HUES48 (cell line): ENCODE results near the gene G6PC3.
A peak's percentile ranks its signal among the peaks of the same experiment; 100 is the strongest.

Experiments used
- H3K27ac ChIP-seq: one replicate; pipeline ENCODE4 v1.7.0; 2013; ENCODE audit warnings: low read depth, low read length, inconsistent platforms
- H3K27me3 ChIP-seq: 2 replicates; pipeline ENCODE4 v1.6.1; 2013; ENCODE audit warnings: mild to moderate bottlenecking, low read length; ENCODE audit not compliant: control insufficient read depth, insufficient read depth
- H3K36me3 ChIP-seq: 2 replicates; pipeline ENCODE4 v1.6.1; 2013; ENCODE audit warnings: low read length; ENCODE audit not compliant: control insufficient read depth, insufficient read depth
- H3K4me1 ChIP-seq: 2 replicates; pipeline ENCODE4 v1.6.1; 2013; ENCODE audit warnings: mild to moderate bottlenecking, low read length; ENCODE audit not compliant: control insufficient read depth, insufficient read depth
- H3K4me3 ChIP-seq: 2 replicates; pipeline ENCODE4 v1.5.1; 2013; ENCODE audit warnings: mild to moderate bottlenecking, low read depth, low read length
- H3K9ac ChIP-seq: 2 replicates; pipeline ENCODE4 v1.6.1; 2013; ENCODE audit warnings: mild to moderate bottlenecking, low read depth, low read length, moderate library complexity
- H3K9me3 ChIP-seq: 2 replicates; pipeline ENCODE4 v1.6.1; 2013; ENCODE audit warnings: low read length; ENCODE audit not compliant: control insufficient read depth, insufficient read depth

The G6PC3 gene

GRCh38 chr17:44062871-44063270 is 7.7 kb upstream of the G6PC3 start:
- Histone ChIP-seq H3K27me3 (no peaks in the 10 kb centered on the region), H3K36me3 (peaks cover 54% of the 10 kb centered on the region), H3K9me3 (no peaks in the 10 kb centered on the region), H3K9ac (no peak overlapping the region), H3K4me1 (no peaks in the 10 kb centered on the region), H3K4me3 (no peak overlapping the region), H3K27ac (no peak overlapping the region)

DNA sequence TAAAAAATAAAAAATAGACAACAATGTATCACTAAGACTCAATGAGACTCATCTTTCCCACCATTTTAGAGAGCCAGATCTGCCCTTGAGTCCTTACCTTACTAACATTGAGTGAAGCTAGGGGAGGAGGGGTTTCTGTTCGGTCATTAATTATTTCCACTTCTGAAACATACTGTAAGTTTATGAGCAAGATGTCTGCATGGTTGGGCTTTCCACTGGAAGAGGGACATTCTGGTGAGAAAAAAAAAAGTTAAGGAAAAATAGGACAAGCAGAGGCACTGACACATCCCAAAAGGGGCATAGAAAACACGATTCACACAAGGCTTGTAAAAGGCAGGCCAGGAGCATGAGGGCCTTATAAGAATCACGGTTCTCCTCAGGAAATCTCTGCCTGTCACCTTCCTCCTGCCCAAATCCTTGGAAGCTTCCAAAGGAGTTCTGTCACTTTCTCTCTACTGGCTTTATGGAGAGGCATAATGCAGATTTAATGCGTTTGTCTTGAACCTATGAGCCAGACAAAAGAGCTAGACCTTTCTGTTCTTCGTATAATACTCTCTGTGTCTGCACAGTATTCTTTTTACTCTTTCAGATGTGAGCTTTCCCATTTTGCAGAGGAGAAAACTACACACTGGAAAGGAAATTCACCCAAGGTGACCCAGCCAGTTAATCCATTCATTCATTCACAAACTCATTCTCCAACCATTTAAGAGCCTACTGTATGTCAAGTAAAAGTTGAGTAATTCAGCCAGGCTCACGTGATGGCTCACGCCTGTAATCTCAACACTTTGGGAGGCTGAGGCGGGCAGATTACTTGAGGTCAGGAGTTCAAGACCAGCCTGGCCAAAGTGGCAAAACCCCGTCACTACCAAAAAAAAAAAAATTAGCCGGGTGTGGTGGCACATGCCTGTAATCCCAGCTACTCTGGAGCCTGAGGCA is 6.6 kb upstream of the G6PC3 start:
- Histone ChIP-seq H3K9ac (no peak overlapping the region), H3K4me3 (no peak overlapping the region), H3K4me1 (no peaks in the 10 kb centered on the region), H3K36me3 (peaks cover 46% of the 10 kb centered on the region), H3K27ac (no peak overlapping the region), H3K9me3 (no peaks in the 10 kb centered on the region), H3K27me3 (no peaks in the 10 kb centered on the region)

DNA sequence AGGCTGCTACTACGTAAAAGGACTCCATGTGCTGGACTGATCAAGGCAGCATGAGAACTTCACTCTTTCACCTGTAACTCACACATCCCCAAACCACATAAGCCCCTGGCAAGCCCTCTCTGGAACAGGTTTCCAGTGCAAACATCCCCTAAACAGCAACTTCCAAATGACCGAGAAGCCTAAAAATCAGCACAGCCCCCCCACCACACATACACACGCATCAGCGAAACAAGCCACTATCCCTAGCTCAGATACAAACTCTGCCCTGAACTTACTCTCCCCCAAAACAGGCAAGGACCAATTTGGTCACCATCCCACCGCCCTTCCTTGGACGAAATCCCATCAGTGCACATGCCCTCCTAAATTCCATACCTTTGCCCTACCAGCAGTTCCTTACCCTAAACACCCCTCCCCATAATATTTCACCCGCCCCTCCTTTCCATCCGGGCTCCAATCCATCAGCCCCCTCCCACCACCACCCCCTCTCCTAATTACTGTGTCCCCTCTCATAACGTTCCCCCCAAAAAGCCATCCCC is 4.8 kb upstream of the G6PC3 start:
- Histone ChIP-seq H3K36me3 (peaks cover 31% of the 10 kb centered on the region), H3K27ac (peak overlapping the region; percentile 97), H3K9me3 (no peaks in the 10 kb centered on the region), H3K27me3 (no peaks in the 10 kb centered on the region), H3K4me3 (peak overlapping the region; percentile 80), H3K9ac (peak overlapping the region; percentile 97), H3K4me1 (0 out of 2 replicates have a peak, but pooled peaks cover 4% of the 10 kb centered on the region)

GRCh38 chr17:44066204-44066930 is 4.2 kb upstream of the G6PC3 start, which contains the start of gene LSM12:
Gene LSM12, minus strand, starts transcription at chr17:44066671. Its CDS starts 84 bp downstream, at chr17:44066587.
- no peaks in the 10 kb centered on the region for H3K9me3 ChIP-seq
- peak within 1 kb of the TSS; percentile 97 for H3K9ac ChIP-seq
- H3K27ac ChIP-seq = peak within 1 kb of the TSS; percentile 97
- H3K4me3 ChIP-seq = peak within 1 kb of the TSS; percentile 80
- H3K4me1 ChIP-seq = peaks cover 4% of the 10 kb centered on the region; the same call in 1 of the 2 replicates
- H3K36me3 ChIP-seq = peaks cover 27% of the 10 kb centered on the region
- no peaks in the 10 kb centered on the region for H3K27me3 ChIP-seq

DNA sequence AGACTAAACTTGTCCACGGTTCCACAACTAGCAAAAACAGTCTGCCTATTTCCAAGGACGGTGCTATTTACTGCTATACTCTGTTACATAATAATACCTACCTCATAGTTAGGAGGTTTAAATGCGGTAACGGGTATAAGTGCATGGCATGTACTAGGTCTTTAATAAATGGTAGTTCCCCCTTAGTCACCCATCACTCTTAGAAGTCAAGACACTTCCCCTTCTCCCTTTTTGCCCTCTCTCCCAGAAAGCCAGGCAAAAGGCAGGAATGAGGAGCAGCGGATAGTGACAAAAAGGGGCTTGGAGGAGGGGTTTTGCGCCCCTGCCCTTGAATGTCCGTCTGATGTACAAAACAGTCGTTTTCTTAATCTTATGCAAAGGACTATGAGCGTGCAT is 3.0 kb upstream of the G6PC3 start:
- Histone ChIP-seq H3K4me1 (peaks cover 11% of the 10 kb centered on the region; the same call in 1 of the 2 replicates), H3K9ac (no peak overlapping the region), H3K27ac (no peak overlapping the region)

DNA sequence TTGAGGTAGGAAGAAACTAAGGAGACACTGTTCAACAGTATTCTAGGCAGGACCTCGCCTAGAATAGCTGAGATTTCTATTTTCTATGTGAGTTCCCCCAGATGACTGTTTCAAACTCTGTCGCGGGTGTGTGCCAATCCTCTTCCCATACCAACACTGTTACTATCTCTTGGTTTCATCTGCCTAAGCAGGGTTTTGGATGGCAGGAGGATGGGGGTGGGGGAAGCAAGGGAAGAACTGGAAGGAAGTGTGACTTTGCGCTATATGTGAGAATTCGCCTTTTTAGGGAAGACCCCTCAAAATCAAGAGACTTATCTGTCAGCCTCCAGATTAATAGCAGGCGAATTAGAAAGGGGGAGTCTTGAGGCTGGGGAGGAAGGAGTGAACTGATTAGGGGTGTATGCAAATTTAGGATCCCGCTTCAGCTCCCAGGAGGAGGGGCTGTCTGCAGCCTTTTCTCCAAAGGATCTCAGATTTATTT is 521 bp upstream of the G6PC3 start:
- H3K4me3 ChIP-seq = peak overlapping the region; percentile 68
- H3K27me3 ChIP-seq = no peaks in the 10 kb centered on the region
- H3K36me3 ChIP-seq = peaks cover 22% of the 10 kb centered on the region
- H3K27ac ChIP-seq = peak overlapping the region; percentile 96
- H3K9me3 ChIP-seq = no peaks in the 10 kb centered on the region
- peaks cover 11% of the 10 kb centered on the region; the same call in 1 of the 2 replicates for H3K4me1 ChIP-seq
- H3K9ac ChIP-seq = peak overlapping the region; percentile 53

More for the DNA sequence above, 3.0 kb upstream of the G6PC3 start:
- Histone ChIP-seq H3K4me3 (no peak overlapping the region), H3K27me3 (no peaks in the 10 kb centered on the region), H3K36me3 (peaks cover 16% of the 10 kb centered on the region), H3K9me3 (no peaks in the 10 kb centered on the region)

DNA sequence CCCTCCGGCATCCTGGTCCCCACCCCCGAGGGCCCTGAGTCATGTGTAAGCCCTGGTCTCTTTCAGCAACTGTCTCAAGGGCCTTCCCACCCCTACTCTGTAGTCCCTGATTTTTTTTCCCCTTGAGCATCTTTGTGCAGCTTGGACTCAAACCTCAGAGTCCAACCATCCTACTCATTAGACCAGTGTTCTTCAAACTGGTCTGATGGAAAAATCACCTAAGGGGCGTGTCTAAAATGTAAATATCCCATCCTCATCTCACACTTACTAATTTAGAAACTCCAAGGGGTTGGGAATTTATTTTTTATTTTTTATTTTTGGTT is 624 bp downstream of the G6PC3 start:
- Histone ChIP-seq H3K9me3 (no peaks in the 10 kb centered on the region), H3K27ac (peak overlapping the region; percentile 96), H3K36me3 (peaks cover 33% of the 10 kb centered on the region), H3K9ac (peak overlapping the region; percentile 95), H3K27me3 (no peaks in the 10 kb centered on the region), H3K4me3 (peak overlapping the region; percentile 95), H3K4me1 (peaks cover 11% of the 10 kb centered on the region; the same call in 1 of the 2 replicates)

- peak overlapping the region; percentile 95 for H3K4me3 ChIP-seq
- peaks cover 39% of the 10 kb centered on the region for H3K36me3 ChIP-seq
- peak overlapping the region; percentile 96 for H3K27ac ChIP-seq
- H3K27me3 ChIP-seq = no peaks in the 10 kb centered on the region
- H3K9me3 ChIP-seq = no peaks in the 10 kb centered on the region
- peak overlapping the region; percentile 95 for H3K9ac ChIP-seq
- H3K4me1 ChIP-seq = peaks cover 11% of the 10 kb centered on the region; the same call in 1 of the 2 replicates
Measured at GRCh38 chr17:44071772-44072171, 1.2 kb downstream of the G6PC3 start.

- H3K9ac ChIP-seq = no peak overlapping the region
- H3K36me3 ChIP-seq = peaks cover 64% of the 10 kb centered on the region
- no peaks in the 10 kb centered on the region for H3K9me3 ChIP-seq
- H3K27me3 ChIP-seq = no peaks in the 10 kb centered on the region
- H3K4me1 ChIP-seq = peaks cover 11% of the 10 kb centered on the region; the same call in 1 of the 2 replicates
- H3K27ac ChIP-seq = no peak overlapping the region
- H3K4me3 ChIP-seq = no peak overlapping the region
Measured at GRCh38 chr17:44074231-44074910, 3.8 kb downstream of the G6PC3 start.

- Histone ChIP-seq H3K27ac (no peak overlapping the region), H3K4me3 (no peak overlapping the region), H3K4me1 (peaks cover 9% of the 10 kb centered on the region; the same call in 1 of the 2 replicates), H3K9me3 (no peaks in the 10 kb centered on the region), H3K27me3 (no peaks in the 10 kb centered on the region), H3K36me3 (peaks cover 66% of the 10 kb centered on the region), H3K9ac (no peak overlapping the region)
Measured at GRCh38 chr17:44074911-44075285, 4.4 kb downstream of the G6PC3 start.
